T-helper 17 cell (primary cell): ENCODE results near the gene CRBN. TPM values are rescaled to one million over a fixed set of nuclear protein-coding genes. Genes with fewer than 3 reads are reported as not detected.
A peak's percentile ranks its signal among the peaks of the same experiment; 100 is the strongest.

Experiments used
- ATAC-seq: fragments of 150-1000 bp; cut with Tn5 transposase; 2 replicates; pipeline ENCODE4 v1.10.0; 2021; ENCODE audit warnings: mild to moderate bottlenecking, moderate library complexity
- DNase-seq, 3 donors: peaks; one replicate each; pipeline versions ENCODE4 v3.0.0 to v3.0.0-alpha.2; 2020 to 2021
- H3K9me3 ChIP-seq: one replicate; pipeline ENCODE4 v1.7.0; 2013; ENCODE audit warnings: low read length, mild to moderate bottlenecking; ENCODE audit not compliant: control insufficient read depth, poor library complexity, severe bottlenecking
- H3K27ac Mint-ChIP-seq: one replicate; pipeline ENCODE4 v1.8.0; 2022; ENCODE audit warnings: mild to moderate bottlenecking, moderate library complexity, mixed read lengths
- H3K27me3 Mint-ChIP-seq: one replicate; pipeline ENCODE4 v1.8.0; 2022; ENCODE audit warnings: mixed read lengths
- H3K36me3 Mint-ChIP-seq: one replicate; pipeline ENCODE4 v1.8.0; 2022; ENCODE audit warnings: low read depth, mixed read lengths
- H3K4me1 Mint-ChIP-seq: one replicate; pipeline ENCODE4 v1.8.0; 2022; ENCODE audit warnings: mild to moderate bottlenecking, mixed read lengths
- H3K4me3 Mint-ChIP-seq: one replicate; pipeline ENCODE4 v1.8.0; 2022; ENCODE audit warnings: mild to moderate bottlenecking, moderate library complexity, mixed read lengths
- total RNA-seq, 4 donors: library from RNA in 2 of 4; stranded (reverse) in 2 of 4; gene quantifications; one replicate each; pipeline ENCODE4 v1.2.3 and lab custom pipeline; 2022 to 2026

Gene CRBN
- total RNA-seq, 2 donors from 2014 or later, result 129 to 139 TPM

- Mint-ChIP-seq H3K4me1 (peaks cover 6% of the 10 kb centered on the region), H3K27ac (no peak overlapping the region), H3K4me3 (peak overlapping the region; percentile 39), H3K27me3 (no peaks in the 10 kb centered on the region), H3K36me3 (peaks cover 2% of the 10 kb centered on the region)
- H3K9me3 ChIP-seq, result no peaks in the 10 kb centered on the region
- DNase-seq (no peak), ATAC-seq (peak; percentile 50)
Observed at GRCh38 chr3:3119393-3119851, 60.1 kb downstream of the CRBN start.

- H3K4me1 Mint-ChIP-seq, result peaks cover 6% of the 10 kb centered on the region
- no peaks in the 10 kb centered on the region for H3K27me3 Mint-ChIP-seq
- no peak for DNase-seq
- peaks cover 2% of the 10 kb centered on the region for H3K36me3 Mint-ChIP-seq
- no peaks in the 10 kb centered on the region for H3K9me3 ChIP-seq
- H3K27ac Mint-ChIP-seq, result no peak overlapping the region
- no peak overlapping the region for H3K4me3 Mint-ChIP-seq
- no peak for ATAC-seq
Observed at GRCh38 chr3:3117651-3118050, 61.8 kb downstream of the CRBN start.

- no peak overlapping the region for H3K4me3 Mint-ChIP-seq
- peaks cover 25% of the 10 kb centered on the region for H3K4me1 Mint-ChIP-seq
- peaks cover 7% of the 10 kb centered on the region for H3K36me3 Mint-ChIP-seq
- no peaks in the 10 kb centered on the region for H3K9me3 ChIP-seq
- H3K27me3 Mint-ChIP-seq, result no peaks in the 10 kb centered on the region
- ATAC-seq, result no peak
- DNase-seq, result no peak
- H3K27ac Mint-ChIP-seq, result peak overlapping the region; percentile 57
Observed at GRCh38 chr3:3113042-3113709, 66.3 kb downstream of the CRBN start.

- ATAC-seq, result no peak
- peak overlapping the region; percentile 26 for H3K4me3 Mint-ChIP-seq
- no peaks in the 10 kb centered on the region for H3K27me3 Mint-ChIP-seq
- H3K9me3 ChIP-seq, result no peaks in the 10 kb centered on the region
- H3K27ac Mint-ChIP-seq, result peak overlapping the region; percentile 93
- peaks cover 5% of the 10 kb centered on the region for H3K36me3 Mint-ChIP-seq
- peaks cover 25% of the 10 kb centered on the region for H3K4me1 Mint-ChIP-seq
- no peak for DNase-seq
Observed at GRCh38 chr3:3110749-3111361, 68.6 kb downstream of the CRBN start.

- peak within 1 kb of the TSS; percentile 93 for H3K27ac Mint-ChIP-seq
- H3K4me1 Mint-ChIP-seq, result peaks cover 25% of the 10 kb centered on the region
- peak; percentile 94 for ATAC-seq
- no peaks in the 10 kb centered on the region for H3K9me3 ChIP-seq
- DNase-seq, result peak in 1 of 3 donors; percentile 21
- H3K4me3 Mint-ChIP-seq, result peak within 1 kb of the TSS; percentile 81
- H3K36me3 Mint-ChIP-seq, result peaks cover 5% of the 10 kb centered on the region
- H3K27me3 Mint-ChIP-seq, result no peaks in the 10 kb centered on the region
Observed at GRCh38 chr3:3110299-3110630, 69.2 kb downstream of the CRBN start, which contains the start of gene IL5RA. TSS of gene IL5RA (minus strand) at chr3:3110374. CDS start at chr3:3104984, 5,390 bp downstream.

- H3K27ac Mint-ChIP-seq, result peak overlapping the region; percentile 93
- H3K4me3 Mint-ChIP-seq, result peak overlapping the region; percentile 81
- H3K36me3 Mint-ChIP-seq, result peaks cover 5% of the 10 kb centered on the region
- peaks cover 25% of the 10 kb centered on the region for H3K4me1 Mint-ChIP-seq
- DNase-seq (no peak), ATAC-seq (peak; percentile 17)
- H3K27me3 Mint-ChIP-seq, result no peaks in the 10 kb centered on the region
- no peaks in the 10 kb centered on the region for H3K9me3 ChIP-seq
Observed at GRCh38 chr3:3109407-3110298, 69.8 kb downstream of the CRBN start.

- Mint-ChIP-seq H3K4me3 (no peak overlapping the region), H3K36me3 (peaks cover 5% of the 10 kb centered on the region), H3K27me3 (no peaks in the 10 kb centered on the region), H3K27ac (peak overlapping the region; percentile 93), H3K4me1 (peaks cover 25% of the 10 kb centered on the region)
- ATAC-seq (no peak), DNase-seq (no peak)
- H3K9me3 ChIP-seq, result no peaks in the 10 kb centered on the region
Observed at GRCh38 chr3:3107858-3108257, 71.6 kb downstream of the CRBN start.

GRCh38 chr3:3107181-3107580 is 72.3 kb downstream of the CRBN start:
- peaks cover 25% of the 10 kb centered on the region for H3K4me1 Mint-ChIP-seq
- H3K27ac Mint-ChIP-seq, result peak overlapping the region; percentile 93
- no peaks in the 10 kb centered on the region for H3K9me3 ChIP-seq
- H3K4me3 Mint-ChIP-seq, result no peak overlapping the region
- no peak for DNase-seq
- peaks cover 5% of the 10 kb centered on the region for H3K36me3 Mint-ChIP-seq
- H3K27me3 Mint-ChIP-seq, result no peaks in the 10 kb centered on the region
- no peak for ATAC-seq

- ATAC-seq, result no peak
- H3K36me3 Mint-ChIP-seq, result peaks cover 3% of the 10 kb centered on the region
- no peak overlapping the region for H3K4me3 Mint-ChIP-seq
- no peak for DNase-seq
- no peaks in the 10 kb centered on the region for H3K27me3 Mint-ChIP-seq
- H3K9me3 ChIP-seq, result no peaks in the 10 kb centered on the region
- H3K4me1 Mint-ChIP-seq, result peaks cover 20% of the 10 kb centered on the region
- H3K27ac Mint-ChIP-seq, result no peak overlapping the region
Observed at GRCh38 chr3:3105815-3106214, 73.7 kb downstream of the CRBN start.

- Mint-ChIP-seq H3K27ac (no peak overlapping the region), H3K27me3 (no peaks in the 10 kb centered on the region)
- no peak for ATAC-seq
Observed at GRCh38 chr3:3105246-3105645, 74.2 kb downstream of the CRBN start.

GRCh38 chr3:3102751-3103150 is 76.7 kb downstream of the CRBN start:
- Mint-ChIP-seq H3K4me3 (no peak overlapping the region), H3K27ac (no peak overlapping the region), H3K27me3 (no peaks in the 10 kb centered on the region), H3K4me1 (no peaks in the 10 kb centered on the region), H3K36me3 (no peaks in the 10 kb centered on the region)
- ATAC-seq, result no peak
- no peaks in the 10 kb centered on the region for H3K9me3 ChIP-seq
- DNase-seq, result no peak

More at GRCh38 chr3:3105246-3105645, 74.2 kb downstream of the CRBN start:
- H3K9me3 ChIP-seq, result no peaks in the 10 kb centered on the region
- no peak for DNase-seq
- no peaks in the 10 kb centered on the region for H3K36me3 Mint-ChIP-seq
- H3K4me1 Mint-ChIP-seq, result peaks cover 15% of the 10 kb centered on the region
- H3K4me3 Mint-ChIP-seq, result no peak overlapping the region

GRCh38 chr3:3101660-3102458 is 77.6 kb downstream of the CRBN start:
- no peaks in the 10 kb centered on the region for H3K9me3 ChIP-seq
- ATAC-seq, result no peak
- H3K27me3 Mint-ChIP-seq, result no peaks in the 10 kb centered on the region
- no peaks in the 10 kb centered on the region for H3K4me1 Mint-ChIP-seq
- H3K36me3 Mint-ChIP-seq, result no peaks in the 10 kb centered on the region
- no peak overlapping the region for H3K4me3 Mint-ChIP-seq
- H3K27ac Mint-ChIP-seq, result no peak overlapping the region
- no peak for DNase-seq
